K562 (cell line): ENCODE results near the gene MIEN1. TPM values are rescaled to one million over a fixed set of nuclear protein-coding genes. Genes with fewer than 3 reads are reported as not detected.

Experiments
- CBX5 ChIP-seq: IDR thresholded peaks from 2 replicates; pipeline ENCODE4 v1.6.1; 2014; ENCODE audit warnings: low read depth, borderline replicate concordance
- CCNT2 ChIP-seq: IDR thresholded peaks from 2 replicates; pipeline ENCODE4 v1.6.1; 2011; ENCODE audit warnings: borderline replicate concordance, low read depth, mild to moderate bottlenecking, moderate library complexity, mixed read lengths, low read length; ENCODE audit not compliant: insufficient read length; ENCODE audit errors: extremely low read depth
- CXXC5 ChIP-seq: fragments of 250-450 bp; sonication (Bioruptor Pico); IDR thresholded peaks from 2 replicates; pipeline ENCODE4 v1.8.0; 2022; ENCODE audit warnings: inconsistent platforms, mild to moderate bottlenecking, moderate library complexity
- ELF1 ChIP-seq: fragments of 200-800 bp; sonication (Bioruptor generic); IDR thresholded peaks from 2 replicates; pipeline ENCODE4 v1.6.1; 2016; ENCODE audit warnings: missing genetic modification characterization, missing compliant biosample characterization
- ESRRA ChIP-seq: fragments of 450-650 bp; IDR thresholded peaks from 2 replicates; pipeline ENCODE4 v1.6.1; 2014; ENCODE audit warnings: low read depth, mild to moderate bottlenecking, moderate library complexity, borderline replicate concordance
- ETV5 ChIP-seq: sonication (generic); formaldehyde crosslinking; IDR thresholded peaks from 2 replicates; pipeline ENCODE4 v1.4.0; 2020; ENCODE audit warnings: low read depth, mild to moderate bottlenecking, missing genetic modification reagents
- GATAD2B ChIP-seq: fragments of 450-650 bp; IDR thresholded peaks from 2 replicates; pipeline ENCODE4 v1.6.1; 2017; ENCODE audit warnings: mild to moderate bottlenecking, borderline replicate concordance
- GMEB1 ChIP-seq: fragments of 250-450 bp; sonication (Bioruptor Pico); IDR thresholded peaks from 2 replicates; pipeline ENCODE4 v1.4.0; 2020; ENCODE audit warnings: mild to moderate bottlenecking
- HDAC6 ChIP-seq: IDR thresholded peaks from 2 replicates; pipeline ENCODE4 v1.6.1; 2012; ENCODE audit warnings: low read depth, mild to moderate bottlenecking, control low read depth, inconsistent platforms, low read length, moderate library complexity
- HMGN3 ChIP-seq: IDR thresholded peaks from 2 replicates; pipeline ENCODE4 v1.6.1; 2011; ENCODE audit warnings: borderline replicate concordance, low read depth, mild to moderate bottlenecking, mixed read lengths, low read length; ENCODE audit not compliant: insufficient read length; ENCODE audit errors: extremely low read depth
- KAT7 ChIP-seq: sonication (generic); formaldehyde crosslinking; IDR thresholded peaks from 2 replicates; pipeline ENCODE4 v1.8.0; 2022; ENCODE audit warnings: missing genetic modification reagents, mild to moderate bottlenecking, borderline replicate concordance
- KHSRP ChIP-seq: fragments of 450-650 bp; IDR thresholded peaks from 2 replicates; pipeline ENCODE4 v1.6.1; 2017
- NR1H2 ChIP-seq: sonication (generic); formaldehyde crosslinking; IDR thresholded peaks from 2 replicates; pipeline ENCODE4 v1.4.0; 2020; ENCODE audit warnings: mild to moderate bottlenecking, missing genetic modification reagents
- PCBP1 ChIP-seq: fragments of 200-400 bp; formaldehyde crosslinking; IDR thresholded peaks from 2 replicates; pipeline ENCODE4 v1.6.1; 2018; ENCODE audit warnings: mild to moderate bottlenecking, low read depth, low read length; ENCODE audit not compliant: poor library complexity, severe bottlenecking
- PHF8 ChIP-seq: fragments of 200-600 bp; sonication (generic); IDR thresholded peaks from 2 replicates; pipeline ENCODE4 v1.6.1; 2012; ENCODE audit warnings: mixed run types, mild to moderate bottlenecking, inconsistent platforms, low read length, moderate library complexity, borderline replicate concordance
- PML ChIP-seq: IDR thresholded peaks from 2 replicates; pipeline ENCODE4 v1.6.1; 2012; ENCODE audit warnings: low read length, inconsistent platforms
- POLR2G ChIP-seq: fragments of 200-400 bp; formaldehyde crosslinking; IDR thresholded peaks from 2 replicates; pipeline ENCODE4 v1.6.1; 2017; ENCODE audit warnings: low read depth, mild to moderate bottlenecking, antibody characterized with exemption, low read length, moderate library complexity
- SMARCB1 ChIP-seq: IDR thresholded peaks from 2 replicates; pipeline ENCODE4 v1.6.1; 2011; ENCODE audit warnings: improper control_type of control experiment, low read depth; ENCODE audit not compliant: insufficient read length
- SRSF9 ChIP-seq: fragments of 200-400 bp; formaldehyde crosslinking; IDR thresholded peaks from 2 replicates; pipeline ENCODE4 v1.6.1; 2017; ENCODE audit warnings: low read depth, low read length, borderline replicate concordance
- TARDBP ChIP-seq: fragments of 450-650 bp; IDR thresholded peaks from 2 replicates; pipeline ENCODE4 v1.6.1; 2016
- TEAD2 ChIP-seq: fragments of 450-650 bp; IDR thresholded peaks from 2 replicates; pipeline ENCODE4 v1.6.1; 2016; ENCODE audit warnings: missing genetic modification characterization, control low read depth, missing compliant biosample characterization
- TFE3 ChIP-seq: fragments of 450-650 bp; formaldehyde crosslinking; IDR thresholded peaks from 2 replicates; pipeline ENCODE4 v1.4.0; 2020; ENCODE audit warnings: mild to moderate bottlenecking, mixed read lengths
- ZNF23 ChIP-seq: fragments of 250-450 bp; sonication (Bioruptor Pico); IDR thresholded peaks from 2 replicates; pipeline ENCODE4 v1.4.0; 2020; ENCODE audit warnings: mild to moderate bottlenecking
- ZSCAN29 ChIP-seq: fragments of 450-650 bp; IDR thresholded peaks from 2 replicates; pipeline ENCODE4 v1.6.1; 2017
- polyA plus RNA-seq, 8 experiments: library from polyadenylated mRNA; depleted of rRNA in 4 of 8; stranded (reverse) in 5 of 8; unstranded in 3 of 8; fragments of >200 nt; fragmentation: Nextera tagmentation in 2 of 8; fragmentation: Illumina TruSeq in 1 of 8; extraction: Ambion mirVana in 2 of 8; extraction: Trizol in 1 of 8; gene quantifications; 2 replicates each; pipeline versions ENCODE4 v1.2.1 to v1.2.3, GENCODE V29; 2011 to 2014; ENCODE audit warnings: inconsistent platforms in 1 of 8, missing spikeins in 1 of 8
- total RNA-seq, 7 experiments: library from RNA; depleted of rRNA in 6 of 7; stranded (reverse); fragments of >200 nt in 6 of 7; fragmentation: Illumina TruSeq in 2 of 7; extraction: Trizol in 2 of 7; gene quantifications; 2 replicates each; pipeline versions ENCODE4 v1.2.1 to v1.2.3, GENCODE V29; 2011 to 2021; ENCODE audit warnings: low replicate concordance in 1 of 7
- TF ChIP-seq, protein P1 (sequence below): sonication (generic); formaldehyde crosslinking; IDR thresholded peaks from 2 replicates; pipeline ENCODE4 v1.8.1; 2023; ENCODE audit warnings: mild to moderate bottlenecking, missing genetic modification reagents

MIEN1 gene
- total and polyA plus RNA-seq, 9 of the 15 experiments (the other 6 are each of a cell fraction or from before 2014, with no cell fraction given) = 61.3 to 142 (median 78.9) TPM

DNA sequence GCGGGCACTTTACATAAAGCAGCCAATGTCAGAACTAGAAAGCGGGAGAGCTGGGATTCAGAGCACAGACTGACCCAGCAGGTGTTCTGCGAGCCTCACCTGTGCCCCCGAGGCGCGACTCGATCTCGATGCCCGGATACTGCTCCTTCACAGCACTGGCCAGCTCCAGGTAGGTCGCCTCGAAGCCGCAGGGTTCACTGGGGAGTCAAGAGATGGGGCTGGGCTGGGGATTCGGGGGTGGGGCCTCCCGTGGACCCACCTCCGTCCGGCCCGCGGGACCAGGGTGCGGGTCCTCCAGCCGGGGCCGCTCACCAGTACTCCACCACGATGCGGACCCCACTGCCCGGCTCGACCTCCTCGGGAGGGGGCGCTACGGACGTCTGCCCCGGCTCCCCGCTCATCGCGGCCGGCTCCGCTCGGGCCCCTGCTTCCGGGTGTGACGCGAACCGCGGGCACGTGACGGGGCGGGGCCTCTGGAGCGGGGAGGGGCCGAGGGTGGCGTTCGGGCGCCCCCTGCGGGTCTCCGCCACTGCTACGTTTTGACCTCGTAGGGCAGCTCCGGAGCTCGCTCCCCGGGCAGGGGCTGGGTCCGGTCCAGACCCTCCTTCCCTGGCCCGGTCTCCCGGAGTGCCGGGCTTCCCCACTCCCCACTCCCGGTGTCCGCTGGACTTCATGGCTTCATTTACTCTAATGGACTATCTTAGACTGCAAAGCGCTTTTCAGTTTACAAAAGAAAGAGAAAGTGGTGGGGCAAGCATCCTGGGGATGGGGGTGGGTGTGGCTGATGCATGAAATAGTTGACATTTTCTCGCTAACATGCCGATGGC, at the start of gene MIEN1 (continued):
- TF ChIP-seq, protein P1, sequence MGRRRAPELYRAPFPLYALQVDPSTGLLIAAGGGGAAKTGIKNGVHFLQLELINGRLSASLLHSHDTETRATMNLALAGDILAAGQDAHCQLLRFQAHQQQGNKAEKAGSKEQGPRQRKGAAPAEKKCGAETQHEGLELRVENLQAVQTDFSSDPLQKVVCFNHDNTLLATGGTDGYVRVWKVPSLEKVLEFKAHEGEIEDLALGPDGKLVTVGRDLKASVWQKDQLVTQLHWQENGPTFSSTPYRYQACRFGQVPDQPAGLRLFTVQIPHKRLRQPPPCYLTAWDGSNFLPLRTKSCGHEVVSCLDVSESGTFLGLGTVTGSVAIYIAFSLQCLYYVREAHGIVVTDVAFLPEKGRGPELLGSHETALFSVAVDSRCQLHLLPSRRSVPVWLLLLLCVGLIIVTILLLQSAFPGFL (CRISPR knock-in tag) = peak; percentile 89; the same call in 1 of the 2 replicates
- TF ChIP-seq KAT7 (CRISPR knock-in tag) (peak; percentile 34; the same call in 1 of the 2 replicates), GMEB1 (CRISPR knock-in tag) (peak; percentile 37; the same call in 1 of the 2 replicates), ZNF23 (CRISPR knock-in tag) (no peak), NR1H2 (no peak), GATAD2B (peak; percentile 75), SMARCB1 (no peak), ETV5 (CRISPR knock-in tag) (no peak; the same call in 1 of the 2 replicates), ZSCAN29 (no peak), PML (peak; percentile 27; the same call in 1 of the 2 replicates), CBX5 (no peak), ELF1 (tag) (peak; percentile 100), PHF8 (peak; percentile 88; the same call in 1 of the 2 replicates), KHSRP (no peak), ESRRA (peak; percentile 75; the same call in 1 of the 2 replicates), TARDBP (no peak), TEAD2 (tag) (no peak), HDAC6 (no peak), SRSF9 (no peak), CXXC5 (CRISPR knock-in tag) (peak; percentile 84), POLR2G (peak; percentile 92), TFE3 (CRISPR knock-in tag) (peak; percentile 85), CCNT2 (peak; percentile 85), PCBP1 (peak; percentile 92), HMGN3 (peak; percentile 61)
